GM21529 (cell line): ENCODE measurements around the gene MRPL38.
A peak's percentile ranks its signal among the peaks of the same experiment; 100 is the strongest.

Experiments
- ATAC-seq: cut with Tn5 transposase; IDR thresholded peaks from one replicate; pipeline ENCODE4 v1.9.1; 2021; ENCODE audit not compliant: unreplicated experiment

The MRPL38 gene

DNA sequence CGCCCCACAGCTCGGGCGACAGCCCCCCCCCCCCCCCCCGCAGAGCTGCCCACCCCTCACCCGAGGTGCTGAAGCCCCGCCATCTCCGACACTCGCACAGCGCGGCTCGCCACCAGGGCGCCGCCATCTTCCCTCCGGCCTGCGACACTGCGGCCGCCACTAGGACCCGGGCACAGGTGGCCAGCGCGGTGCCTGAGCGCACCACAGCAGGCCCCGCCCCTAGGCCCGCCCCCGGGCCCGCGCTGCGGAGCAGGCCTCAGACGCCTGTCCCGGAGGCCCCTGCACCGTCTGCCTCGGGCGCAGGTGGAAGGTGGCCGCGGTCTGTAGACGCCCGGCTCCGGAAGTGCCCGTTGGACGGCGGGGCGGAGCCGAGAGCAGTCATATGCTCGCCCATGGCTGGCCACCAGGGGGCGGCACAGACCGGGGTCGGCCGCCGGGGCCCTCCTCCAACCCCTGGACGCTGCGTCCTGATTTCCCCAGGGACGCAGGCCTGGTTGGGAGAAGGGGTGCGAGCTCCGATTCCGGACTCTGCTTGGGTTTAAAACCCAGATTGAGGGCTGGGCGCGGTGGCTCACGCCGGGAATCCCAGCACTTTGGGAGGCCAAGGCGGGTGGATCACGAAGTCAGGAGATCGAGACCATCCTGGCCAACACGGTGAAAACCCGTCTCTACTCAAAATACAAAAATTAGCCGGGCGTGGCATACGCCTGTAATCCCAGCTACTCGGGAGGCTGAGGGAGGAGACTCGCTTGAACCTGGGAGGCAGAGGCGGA, at the start of gene MRPL38:
MRPL38 (minus strand) TSS at position 136 of the 773 bp plus-strand sequence; CDS start at position 127, 9 bp downstream.
- peak; percentile 91 for ATAC-seq

DNA sequence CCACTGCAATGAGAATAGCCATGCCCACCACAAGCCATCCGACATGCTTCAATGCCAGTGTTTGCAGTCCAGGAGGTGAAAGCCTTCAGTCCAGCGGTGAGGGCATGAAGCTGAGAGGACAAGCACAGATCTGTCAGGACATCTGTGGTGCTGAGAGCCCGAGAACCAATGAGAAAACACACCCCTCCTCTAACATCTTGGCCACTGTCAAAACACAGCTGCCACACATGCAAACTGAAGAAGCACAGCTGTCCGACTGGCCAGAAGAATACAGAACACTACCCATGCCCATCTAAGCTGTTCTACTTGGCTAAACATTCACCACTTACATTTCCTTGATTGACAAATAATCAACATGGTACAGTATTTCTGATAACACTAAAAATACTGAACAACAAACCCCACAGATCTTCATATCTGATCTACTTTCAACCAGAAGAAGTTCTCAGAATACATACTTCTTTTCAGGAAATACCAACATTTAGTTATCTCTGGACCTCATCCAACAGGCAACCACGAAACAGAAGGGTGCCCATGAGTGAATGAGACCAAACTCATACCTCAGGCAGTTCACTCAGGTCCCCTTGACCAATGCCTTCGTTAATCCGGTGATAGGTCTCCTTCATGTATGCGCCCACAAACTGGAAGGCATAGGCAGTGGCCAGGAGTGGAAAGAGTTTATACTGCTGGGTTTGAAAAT, 46.3 kb upstream of the MRPL38 start:
- ATAC-seq, result no peak

DNA sequence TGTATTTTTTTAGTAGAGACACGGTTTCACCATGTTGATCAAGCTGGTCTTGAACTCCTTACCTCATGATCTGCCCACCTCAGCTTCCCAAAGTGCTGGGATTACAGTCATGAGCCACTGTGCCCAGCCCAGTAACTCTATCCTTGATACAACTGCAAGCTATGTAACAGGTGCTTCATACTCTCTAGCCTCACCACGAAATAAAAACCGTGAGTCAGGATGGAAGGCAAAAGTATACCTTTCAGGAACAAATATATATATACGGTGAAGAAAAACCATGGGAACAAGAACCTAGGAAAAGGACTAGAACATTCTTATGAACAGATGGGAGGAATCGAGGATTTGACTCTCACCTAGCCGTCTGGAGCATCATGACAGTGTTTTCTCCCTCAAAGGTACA, 45.7 kb upstream of the MRPL38 start:
- ATAC-seq, result no peak

DNA sequence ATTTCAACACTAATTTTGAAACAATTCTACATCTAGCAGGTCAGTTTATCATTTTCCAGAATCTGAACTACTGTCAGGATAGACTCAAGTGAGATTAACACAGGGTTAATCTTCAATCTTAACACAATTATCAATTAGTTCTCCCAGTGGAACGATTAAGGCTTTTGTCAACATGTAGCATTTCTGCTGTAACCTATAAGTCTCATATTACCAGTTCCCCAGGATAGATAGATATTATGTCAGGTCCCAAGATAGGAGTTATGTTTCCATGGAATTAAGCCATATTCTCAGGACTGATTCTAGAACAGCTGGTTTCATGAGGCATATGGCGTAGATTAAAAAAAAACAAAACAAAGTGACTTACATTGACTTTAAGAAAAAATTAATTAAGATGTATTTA, 40.5 kb upstream of the MRPL38 start:
- ATAC-seq, result no peak

DNA sequence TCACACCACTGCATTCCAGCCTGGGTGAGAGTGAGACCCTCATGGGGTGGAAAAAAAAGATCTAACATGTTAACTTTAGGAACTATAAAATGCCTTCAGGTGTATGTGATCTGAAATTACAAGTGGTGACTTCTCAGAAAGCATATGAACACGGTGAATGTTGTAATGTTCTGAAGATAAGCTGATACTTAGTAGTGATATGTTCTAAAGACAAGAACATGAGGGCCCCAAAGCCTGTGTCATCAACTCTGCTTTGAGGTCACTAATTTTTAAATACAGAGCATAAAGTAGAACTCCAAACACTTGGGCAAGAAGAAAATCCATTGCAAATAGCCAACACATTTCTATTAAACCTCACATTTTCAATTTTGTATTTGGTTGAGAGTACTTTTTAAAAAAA, 38.8 kb upstream of the MRPL38 start:
- ATAC-seq, result no peak

DNA sequence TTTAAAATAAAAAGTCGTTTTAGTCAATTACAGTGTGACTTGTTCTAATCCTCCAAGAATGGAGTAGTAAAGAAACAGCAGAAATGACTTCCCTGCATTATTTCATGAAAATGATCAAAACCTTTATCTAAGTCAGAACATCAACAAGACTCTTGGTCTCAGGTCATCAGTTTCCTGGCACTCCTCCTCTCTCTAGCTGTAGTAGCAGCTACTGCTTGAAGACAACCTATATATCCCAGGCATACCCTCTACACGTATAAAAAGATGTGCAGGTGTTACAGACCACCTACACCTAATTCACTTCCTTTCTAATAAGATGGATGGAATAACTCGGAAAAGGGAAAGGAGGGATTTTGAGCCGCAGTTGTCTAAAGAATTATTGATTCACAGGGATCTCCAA, 37.8 kb upstream of the MRPL38 start:
- no peak for ATAC-seq

DNA sequence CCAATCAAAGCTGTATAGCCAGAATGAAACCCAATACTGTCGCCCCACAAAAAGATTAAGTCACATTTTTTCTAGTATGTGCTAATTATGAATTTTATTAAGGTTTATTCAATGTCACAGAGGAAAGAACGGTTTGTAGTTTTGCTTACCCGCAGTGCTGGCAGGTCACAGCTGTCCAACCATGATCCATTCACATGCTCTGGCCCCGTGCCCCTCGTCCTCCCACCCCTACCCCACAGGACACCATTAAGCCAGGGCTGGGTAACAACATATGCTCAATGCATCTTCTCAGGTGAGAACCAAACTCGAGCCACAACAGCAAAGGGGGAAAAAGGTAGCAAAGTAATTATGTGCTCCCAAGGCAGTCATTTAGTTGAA, 36.7 kb upstream of the MRPL38 start:
- no peak for ATAC-seq

DNA sequence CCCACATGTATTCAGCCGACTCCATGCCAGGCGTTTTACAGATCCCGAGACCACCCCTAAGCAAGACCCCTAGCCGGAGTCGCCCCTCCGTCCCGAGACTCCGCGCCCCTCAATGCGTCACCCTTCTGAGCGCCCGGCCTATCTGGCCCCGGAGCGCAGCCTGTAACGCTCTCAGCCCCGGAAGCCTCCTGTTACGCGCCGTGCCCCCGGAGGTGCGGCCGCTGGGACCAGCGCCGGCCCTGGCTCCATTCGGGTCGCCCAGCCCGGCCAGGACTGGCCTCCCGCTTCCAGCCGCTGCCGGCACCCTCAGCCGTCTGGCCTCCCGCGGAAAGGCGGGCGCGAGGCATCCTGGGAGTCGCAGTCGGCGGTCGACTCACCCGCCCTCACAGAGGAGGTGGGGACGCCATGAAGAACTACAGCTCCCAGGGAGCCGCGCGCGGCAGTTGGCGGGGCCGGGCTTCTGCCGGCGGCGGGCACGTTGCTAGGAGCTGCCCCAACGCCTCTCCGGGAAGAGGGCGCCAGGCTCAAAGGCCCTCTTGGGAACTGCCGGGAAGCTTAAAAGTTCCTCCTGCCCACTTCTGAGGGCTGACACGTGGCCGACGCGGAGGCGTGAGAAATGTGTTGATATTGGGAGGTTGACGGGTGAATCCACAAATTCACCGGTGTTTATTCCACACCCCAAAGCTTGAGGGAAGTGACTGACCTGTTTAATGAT, 36.2 kb upstream of the MRPL38 start, which contains the start of gene FBF1:
FBF1 (minus strand) TSS at position 316 of the 715 bp plus-strand sequence. CDS start 2,893 bp downstream, outside the sequence.
- peak; percentile 93 for ATAC-seq

DNA sequence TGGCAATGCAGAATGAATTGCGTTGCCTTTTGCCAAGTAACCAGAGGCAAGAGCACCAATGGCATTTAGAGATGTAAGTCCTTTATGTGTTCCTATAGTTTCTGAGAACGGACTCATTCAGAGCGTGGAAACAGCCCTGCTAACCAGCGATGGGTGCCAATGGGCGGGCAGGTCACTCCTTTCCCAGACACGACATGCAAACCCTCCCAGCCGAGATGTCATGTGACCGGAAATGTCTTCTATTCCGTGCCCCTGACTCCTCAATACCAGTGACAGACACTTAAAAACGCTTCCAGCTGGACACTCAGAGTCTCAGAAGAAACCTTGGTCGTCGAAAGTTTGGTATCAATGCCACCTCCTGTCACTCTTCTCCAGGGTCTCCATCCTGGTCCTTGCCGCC, 33.0 kb upstream of the MRPL38 start:
- ATAC-seq, result no peak

DNA sequence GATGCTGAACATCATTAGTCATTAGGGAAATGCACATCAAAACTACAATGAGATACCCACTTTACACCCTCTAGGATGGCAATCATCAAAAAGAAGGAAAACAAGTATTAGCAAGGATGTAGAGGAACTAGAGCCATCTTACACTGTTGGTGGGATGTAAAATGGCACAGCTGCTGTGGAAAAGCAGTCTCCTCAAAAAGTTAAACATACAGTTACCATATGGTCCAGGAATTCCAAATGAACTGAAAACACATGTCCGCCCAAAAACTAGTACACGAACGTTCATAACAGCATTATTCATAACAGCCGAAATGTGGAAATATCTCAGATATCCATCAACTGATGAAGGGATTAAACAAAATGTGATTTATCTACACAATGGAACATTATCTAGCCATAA, 29.1 kb upstream of the MRPL38 start:
- no peak for ATAC-seq

DNA sequence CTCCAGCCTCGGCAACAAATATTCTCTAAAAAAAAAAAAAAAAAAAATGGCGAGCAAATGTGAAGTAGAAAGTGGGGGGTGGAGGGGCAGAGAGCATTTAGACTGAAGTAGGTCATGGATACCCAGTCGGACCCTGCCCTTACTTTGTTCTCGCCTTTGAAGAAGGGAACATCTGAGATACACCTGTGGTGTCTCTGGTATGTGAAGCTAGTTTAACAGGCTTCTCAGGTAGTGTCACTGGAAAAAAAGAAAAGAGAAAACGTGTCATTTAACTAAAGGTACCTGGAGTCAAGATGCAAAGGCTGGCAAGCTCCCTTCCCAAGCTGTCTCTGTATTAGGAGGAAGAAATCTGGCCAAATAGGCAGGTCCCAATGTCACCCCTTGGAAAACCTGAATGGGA, 28.2 kb upstream of the MRPL38 start:
- ATAC-seq, result no peak

DNA sequence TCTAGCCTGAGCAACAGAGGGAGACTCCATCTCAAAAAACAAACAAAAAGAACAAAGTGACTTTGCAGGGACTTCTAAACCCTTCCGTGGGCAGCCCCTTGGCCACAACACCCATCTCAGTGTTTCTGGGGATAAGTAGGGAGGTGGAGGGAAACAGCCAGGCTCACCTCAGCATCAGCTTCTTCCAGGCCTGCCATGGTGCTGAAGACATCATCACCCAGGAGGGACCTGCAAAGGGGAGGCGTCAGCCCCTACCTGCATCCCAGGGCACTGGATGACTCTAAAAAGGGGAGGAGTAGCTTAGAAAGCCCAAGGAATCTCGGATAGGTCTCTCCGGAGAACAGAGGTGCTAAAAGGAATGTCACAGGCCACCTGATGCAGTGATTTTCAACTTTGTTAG, 26.4 kb upstream of the MRPL38 start:
- no peak for ATAC-seq

DNA sequence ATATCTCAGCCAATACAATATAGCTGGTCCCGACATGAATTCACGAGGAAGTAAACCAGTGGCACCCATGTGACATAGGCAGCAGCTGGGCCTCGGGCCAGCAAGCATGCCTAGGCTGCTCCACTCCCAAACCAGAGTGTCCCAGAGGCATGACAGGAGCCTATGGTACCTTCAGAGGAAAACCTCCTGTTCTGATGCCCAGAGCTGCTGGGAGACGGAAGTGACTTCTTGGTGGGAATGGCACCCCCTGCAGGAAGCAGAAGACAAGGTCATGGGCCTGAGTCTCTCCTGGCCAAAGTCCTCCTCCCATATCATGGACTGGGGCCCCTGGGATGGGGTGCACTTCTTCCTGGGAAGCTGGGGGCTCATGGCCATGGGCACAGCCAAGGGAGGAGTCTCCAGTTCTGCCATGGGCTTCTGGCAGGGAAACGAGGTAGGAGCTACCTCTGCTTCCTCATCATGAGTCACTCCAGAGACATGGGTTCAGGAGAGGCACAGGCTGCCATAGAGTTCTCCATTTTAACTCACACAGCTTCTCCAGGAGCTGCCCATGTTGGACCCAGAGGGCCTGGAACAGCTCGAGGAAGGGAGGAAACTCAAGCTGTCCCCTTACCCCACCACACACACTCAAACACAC, 22.7 kb upstream of the MRPL38 start:
- ATAC-seq, result no peak

DNA sequence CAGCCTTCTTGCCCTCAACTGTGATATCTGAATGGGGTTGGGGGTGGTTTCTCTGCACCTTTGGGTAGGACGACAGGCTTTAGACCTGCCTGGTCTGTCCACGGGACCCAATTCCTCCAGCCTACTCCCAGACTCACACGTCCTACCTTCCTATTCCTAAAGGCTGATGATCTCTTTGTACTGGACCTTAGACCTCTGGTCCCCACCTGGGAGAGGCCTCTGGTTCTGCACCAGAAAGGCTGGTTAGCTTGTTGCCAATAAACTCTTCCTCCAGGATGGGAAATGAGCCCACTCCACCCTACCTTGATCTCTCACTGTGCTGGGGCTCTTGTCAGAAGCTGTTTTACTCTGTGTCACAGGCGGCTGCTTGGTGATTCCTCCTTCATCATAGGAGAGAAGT, 21.8 kb upstream of the MRPL38 start:
- no peak for ATAC-seq

DNA sequence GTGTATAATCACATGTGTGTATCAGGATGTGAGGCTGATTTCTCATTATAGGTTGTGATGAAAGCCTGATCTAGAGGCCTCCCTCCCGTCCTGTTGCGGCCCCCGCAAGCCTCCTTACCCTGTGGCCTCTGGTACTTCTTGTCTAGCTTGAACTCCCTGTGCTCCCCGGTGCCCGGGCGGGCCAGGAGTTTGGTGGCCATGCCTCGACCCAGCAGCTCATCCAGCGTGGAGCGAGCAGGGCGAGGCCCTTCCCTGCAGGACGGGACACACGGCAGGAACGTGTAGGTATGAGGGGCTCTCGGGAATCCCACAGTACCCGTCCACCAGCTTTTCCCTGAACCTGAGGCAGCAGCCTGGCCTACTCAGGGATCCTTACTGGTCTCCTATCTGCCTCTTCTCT, 21.2 kb upstream of the MRPL38 start:
- no peak for ATAC-seq

DNA sequence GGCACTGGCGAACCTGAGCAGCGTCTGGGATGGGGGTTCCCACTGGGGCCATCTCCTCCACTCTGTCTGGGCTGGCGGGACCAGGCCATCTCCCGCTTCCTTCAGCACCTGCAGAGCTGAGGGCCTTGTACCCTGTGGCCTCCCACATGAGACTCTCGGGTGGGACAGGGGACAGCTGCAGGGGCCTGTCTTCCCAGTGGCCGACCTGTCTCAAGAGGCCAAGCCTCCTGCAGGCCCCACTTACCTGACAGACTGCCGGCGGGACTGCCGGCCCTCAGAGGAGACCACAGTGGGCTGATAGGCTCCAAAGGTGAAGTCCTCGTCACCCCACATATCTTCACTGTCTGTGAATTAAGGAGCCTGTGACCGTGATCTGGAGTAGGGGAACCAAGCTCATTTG, 20.4 kb upstream of the MRPL38 start:
- ATAC-seq, result no peak

DNA sequence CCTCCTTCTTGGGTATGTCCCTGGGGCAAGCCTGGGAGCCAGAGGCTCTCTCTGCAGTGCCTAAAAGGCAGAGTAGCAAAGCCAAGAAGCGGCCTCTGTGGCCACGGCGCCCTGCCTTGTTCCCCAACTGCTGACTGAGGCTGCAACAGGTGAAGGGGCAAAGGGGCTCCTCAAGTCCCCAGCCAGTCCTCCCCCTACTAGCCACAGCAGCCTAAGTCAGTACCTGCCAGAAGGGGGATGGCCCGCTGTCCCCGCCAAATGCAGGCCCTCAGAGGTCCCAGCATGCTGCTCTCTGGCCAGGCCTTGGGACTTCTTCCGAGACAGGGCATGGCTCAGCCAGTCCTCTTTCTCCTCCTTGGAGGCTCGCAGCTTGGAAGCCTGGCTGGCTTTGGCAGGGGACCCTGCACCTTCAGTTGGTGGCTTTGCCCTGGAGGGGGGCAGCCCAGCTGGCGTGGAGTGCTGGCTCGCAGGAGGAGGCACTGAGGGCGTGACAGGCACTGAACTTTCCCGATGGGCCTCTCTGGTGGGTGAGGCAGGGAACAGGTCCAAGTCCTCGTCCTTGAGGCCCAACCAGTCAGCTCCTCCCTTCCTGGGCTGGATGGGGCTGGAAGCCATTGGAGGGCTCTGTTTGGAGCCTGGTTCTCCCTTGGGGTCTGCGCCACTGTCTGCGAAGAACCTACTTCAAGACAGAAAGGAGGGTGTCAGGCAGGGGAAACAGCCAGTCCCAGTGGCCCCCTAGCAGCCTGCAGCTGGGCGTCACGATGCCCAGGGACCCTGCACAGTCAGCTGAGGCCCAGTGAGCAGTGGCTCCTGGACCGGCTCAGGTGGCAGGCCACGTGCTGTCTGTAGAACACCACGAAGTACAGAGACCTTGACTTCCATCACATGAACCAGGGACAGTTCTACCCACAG, 18.5 kb upstream of the MRPL38 start:
- ATAC-seq, result no peak

DNA sequence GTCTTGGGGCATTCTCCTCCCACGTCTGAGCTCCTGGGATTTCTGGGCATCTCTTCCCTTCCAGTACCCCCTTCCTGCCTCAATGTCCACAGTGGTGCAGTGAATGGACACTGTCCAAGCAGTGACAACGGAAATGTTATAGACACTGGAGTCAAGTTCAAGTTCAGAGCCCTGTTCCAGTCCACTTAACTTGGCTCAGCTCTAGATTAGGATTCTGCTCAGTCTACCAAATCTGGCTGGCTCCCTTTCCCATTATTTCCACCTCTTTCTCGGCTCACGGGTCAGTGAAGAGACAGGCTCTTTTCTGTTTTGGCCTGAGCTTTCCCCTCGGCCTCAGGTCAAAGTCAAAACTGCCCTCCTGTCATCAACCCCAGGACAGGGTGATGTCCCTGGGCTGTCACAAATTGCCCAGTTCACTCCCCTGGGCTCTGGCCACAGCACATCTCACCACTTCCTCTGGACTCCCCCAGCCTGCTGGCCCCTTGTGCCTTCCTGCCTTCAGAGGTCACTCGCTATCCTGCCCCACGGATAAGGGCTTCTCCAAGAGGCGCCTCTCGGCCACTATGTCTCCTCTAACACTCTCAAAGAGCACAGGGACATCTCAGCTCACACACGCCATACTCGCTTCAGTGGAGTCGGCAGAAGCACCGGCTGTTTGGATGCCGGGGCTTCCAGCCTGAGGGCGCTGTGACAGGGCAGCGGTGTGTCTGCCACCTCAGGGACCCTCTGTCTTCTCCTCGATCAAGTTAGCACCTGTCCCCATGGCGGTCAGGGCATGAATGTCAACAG, 17.7 kb upstream of the MRPL38 start:
- ATAC-seq, result no peak

DNA sequence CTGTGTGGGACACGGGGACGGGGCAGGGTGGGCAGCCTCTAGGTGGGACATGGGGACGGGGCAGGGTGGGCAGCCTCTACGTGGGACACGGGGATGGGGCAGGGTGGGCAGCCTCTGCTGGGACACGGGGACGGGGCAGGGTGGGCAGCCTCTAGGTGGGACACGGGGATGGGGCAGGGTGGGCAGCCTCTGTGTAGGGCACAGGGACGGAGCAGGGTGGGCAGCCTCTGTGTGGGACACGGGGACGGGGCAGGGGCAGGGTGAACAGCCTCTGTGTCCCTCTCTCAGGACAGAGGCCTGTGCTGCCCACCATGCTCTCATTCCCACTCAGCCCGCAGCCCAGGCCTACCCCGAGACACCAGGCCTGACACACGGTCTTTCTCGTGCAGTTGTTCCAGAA, 16.9 kb upstream of the MRPL38 start:
- no peak for ATAC-seq
